ENCODE results near the gene BEX4. TPM values are rescaled to one million over a fixed set of nuclear protein-coding genes. Genes with fewer than 3 reads are reported as not detected.

The BEX4 gene, protein sequence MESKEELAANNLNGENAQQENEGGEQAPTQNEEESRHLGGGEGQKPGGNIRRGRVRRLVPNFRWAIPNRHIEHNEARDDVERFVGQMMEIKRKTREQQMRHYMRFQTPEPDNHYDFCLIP
- total RNA-seq (2012; rRNA removed) (0.54 and 3.3 TPM in 2 replicates), polyA plus RNA-seq (2012; rRNA removed) (4.5 and 6.8 TPM in 2 replicates), Bru-seq, nascent RNA (percentile 27 among the genes with signal in this experiment), BruChase-seq, experiment 1, labeled RNA remaining after a 6-hour chase (percentile 52 among the genes with signal in this experiment), BruChase-seq, experiment 2, labeled RNA remaining after a 2-hour chase (percentile 48 among the genes with signal in this experiment)
- 0.99 and 2.0 TPM in 2 replicates for polyA plus RNA-seq (2012; cell fraction: cytosol; rRNA removed)
- polyA plus RNA-seq (2012; cell fraction: nucleus; rRNA removed; ENCODE audit: low replicate concordance): 0.36 and 3.7 TPM in 2 replicates
- long read RNA-seq, partial matches to known transcripts: 0 of 9 reads
- long read RNA-seq, other reads (novel, unspliced or antisense): 6 of 9 reads

DNA sequence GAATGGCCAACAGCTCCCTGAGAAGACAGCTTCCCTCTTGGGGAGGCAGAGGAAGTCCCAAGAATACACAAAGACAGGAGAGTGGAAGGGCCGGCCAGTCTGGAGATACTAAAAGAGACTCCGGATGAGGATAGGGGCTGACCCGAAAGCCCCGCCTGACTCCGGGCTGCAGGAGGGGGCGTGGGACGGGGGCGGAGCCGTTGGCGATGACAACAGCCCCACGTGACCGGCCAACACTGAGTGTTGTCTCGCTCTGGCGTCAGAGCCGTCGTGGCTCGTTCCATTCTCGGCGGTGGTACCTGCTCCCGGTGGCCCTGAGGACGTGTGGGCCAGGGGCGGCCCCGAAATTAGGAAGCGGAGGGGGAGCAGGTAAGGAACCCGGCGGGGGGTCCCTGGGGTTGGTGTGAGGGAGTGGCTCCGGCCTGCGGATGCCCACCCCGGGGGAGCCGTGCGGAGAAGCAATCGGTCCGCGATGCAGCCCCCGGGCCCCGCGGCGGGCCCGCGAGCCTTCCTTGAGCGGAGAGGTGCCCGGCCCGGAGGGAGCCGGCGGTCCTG lies at the start of gene BEX4:
TSS of gene BEX4 (plus strand) at position 239 of the 555 bp plus-strand sequence. CDS start 1,046 bp downstream, outside the sequence.
- Histone ChIP-seq H3K79me1 (ENCODE audit: low read depth in 1 of 2, low read length in 2 of 2) (no peaks in the 10 kb centered on the region), H3K36me3 (ENCODE audit: control insufficient read depth, insufficient read depth, low read length) (no peaks in the 10 kb centered on the region), H3K9me3 (ENCODE audit: control insufficient read depth, insufficient read depth, low read length) (no peaks in the 10 kb centered on the region), H3K4me2 (ENCODE audit: low read depth, low read length) (peak within 1 kb of the TSS; percentile 88), H3K9me1 (ENCODE audit: insufficient read depth, low read length) (no peaks in the 10 kb centered on the region), H3K23ac (ENCODE audit: low read depth, low read length) (no peak within 1 kb of the TSS), H3K4me3 (ENCODE audit: insufficient read depth, low read depth, low read length) (peak within 1 kb of the TSS; percentile 61), H2BK5ac (ENCODE audit: low read depth, low read length, poor library complexity, severe bottlenecking) (no peak within 1 kb of the TSS), H3K4me1 (ENCODE audit: control insufficient read depth, insufficient read depth, low read length) (no peaks in the 10 kb centered on the region), H3K56ac (ENCODE audit: extremely low read depth, insufficient read depth, low read length) (no peak within 1 kb of the TSS), H3K9ac (ENCODE audit: low read depth, low read length) (peak within 1 kb of the TSS; percentile 30; the same call in 1 of the 2 replicates), H2AK5ac (ENCODE audit: low read depth, low read length) (no peak within 1 kb of the TSS), H3K18ac (ENCODE audit: low read depth, low read length) (no peak within 1 kb of the TSS), H4K20me1 (ENCODE audit: insufficient read depth, low read length) (no peaks in the 10 kb centered on the region), H4K91ac (ENCODE audit: insufficient read depth, low read depth, low read length) (no peak within 1 kb of the TSS), H3K4ac (ENCODE audit: low read depth, low read length) (no peak within 1 kb of the TSS), H2AFZ (replicated peaks; ENCODE audit: low read length, poor library complexity) (peak within 1 kb of the TSS; percentile 90), H4K8ac (ENCODE audit: low read depth in 2 of 2, low read length in 2 of 2) (peak within 1 kb of the TSS in 1 of 2 experiments; percentile 65; a peak in 1 of 4 replicates), H2BK15ac (ENCODE audit: low read depth, low read length) (no peak within 1 kb of the TSS), H2BK120ac (ENCODE audit: low read depth, low read length) (no peak within 1 kb of the TSS), H2BK20ac (ENCODE audit: low read depth, low read length) (no peak within 1 kb of the TSS), H3K27me3 (ENCODE audit: control insufficient read depth, insufficient read depth, low read length) (peaks cover 9% of the 10 kb centered on the region), H3K14ac (replicated peaks; ENCODE audit: low read depth, low read length) (no peak within 1 kb of the TSS), H3K27ac (ENCODE audit: insufficient read depth, low read length) (no peak within 1 kb of the TSS), H2AK9ac (replicated peaks; ENCODE audit: low read depth, low read length, poor library complexity) (peak within 1 kb of the TSS; percentile 51), H4K5ac (ENCODE audit: low read depth, low read length) (no peak within 1 kb of the TSS)
- DNase-seq (peak; percentile 41), ATAC-seq (ENCODE audit: low read depth) (peak; percentile 84)
- in situ Hi-C loops (cut with MboI; ENCODE audit: low sequenced_read_pairs) (loop anchor here (10.0 kb wide), 1 partner anchor 250 kb away; no protein-coding TSS in a partner anchor), intact Hi-C loops (cut with micrococcal nuclease) (loop anchor here (5.0 kb wide), 1 partner anchor 127 kb away; no protein-coding TSS in a partner anchor), dilution Hi-C loops (cut with HindIII; ENCODE audit: low sequenced_read_pairs, unreplicated experiment) (no loop called here)
- BruUV-seq (replicated peaks): no TSS peak
- TF ChIP-seq, protein P1, sequence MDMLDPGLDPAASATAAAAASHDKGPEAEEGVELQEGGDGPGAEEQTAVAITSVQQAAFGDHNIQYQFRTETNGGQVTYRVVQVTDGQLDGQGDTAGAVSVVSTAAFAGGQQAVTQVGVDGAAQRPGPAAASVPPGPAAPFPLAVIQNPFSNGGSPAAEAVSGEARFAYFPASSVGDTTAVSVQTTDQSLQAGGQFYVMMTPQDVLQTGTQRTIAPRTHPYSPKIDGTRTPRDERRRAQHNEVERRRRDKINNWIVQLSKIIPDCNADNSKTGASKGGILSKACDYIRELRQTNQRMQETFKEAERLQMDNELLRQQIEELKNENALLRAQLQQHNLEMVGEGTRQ (IDR thresholded peaks at IDR 0.05; ENCODE audit: low read depth, low read length): peak; percentile 92
- TF ChIP-seq CTCF (conservative IDR thresholded peaks at IDR 0.05; ENCODE audit: low read depth, low read length) (no peak), MAZ (IDR thresholded peaks at IDR 0.05; ENCODE audit: borderline replicate concordance, low read depth, low read length) (peak; percentile 25; the same call in 1 of the 2 replicates)
- ChIA-PET POLR2A (ENCODE audit: unreplicated experiment) (interaction anchor here (0.6 kb wide), 1 partner anchor 259 kb away, joined by 3 read pairs; no protein-coding TSS in a partner anchor), CTCF (no interaction called here)
- WGBS, 2 experiments (ENCODE audit: extremely low coverage in 2 of 2, insufficient read length in 1 of 2): 46% methylated on average over 24 of the region's 45 CpGs; no CpG with 5 or more reads in 1 of the 2 experiments
